ENCODE results near the gene ZC3H4. TPM values are rescaled to one million over a fixed set of nuclear protein-coding genes. Genes with fewer than 3 reads are reported as not detected.
A peak's percentile ranks its signal among the peaks of the same experiment; 100 is the strongest.

The ZC3H4 gene
- total RNA-seq, 1 experiment from 2014 or later: 105 TPM

DNA sequence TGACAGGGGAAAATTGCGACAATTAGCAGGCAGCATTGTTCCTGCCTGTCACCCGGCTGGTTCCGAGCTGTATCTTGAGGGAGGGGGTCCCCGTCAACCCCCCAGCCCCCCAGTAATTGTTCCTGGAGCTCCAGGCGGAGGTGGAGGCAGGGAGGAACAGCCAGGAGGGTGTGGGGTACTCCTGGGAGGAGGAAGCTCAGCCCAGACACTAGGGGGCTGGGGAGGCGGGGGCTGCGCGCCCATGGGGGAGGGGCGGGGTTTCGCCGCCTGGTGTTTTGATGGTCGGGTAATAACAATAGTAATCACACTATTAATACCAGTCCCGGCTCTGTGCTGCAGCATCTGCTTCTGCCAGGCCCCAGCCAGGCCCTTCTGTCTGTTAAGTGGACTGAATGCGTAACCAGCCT lies 85.4 kb downstream of the ZC3H4 start:
- H2BK120ac ChIP-seq (ENCODE audit: low read depth, low read length, poor library complexity, severe bottlenecking): no peak overlapping the region
- Mint-ChIP-seq H3K9me3 (no peaks in the 10 kb centered on the region), H3K4me1 (peaks cover 14 to 25% of the 10 kb centered on the region in 2 experiments), H3K4me3 (peak overlapping the region; percentile 10 to 43; a peak in 1 of 5 replicates), H3K27ac (no peak overlapping the region), H3K27me3 (ENCODE audit: low read depth) (peaks cover 77% of the 10 kb centered on the region), H3K36me3 (ENCODE audit: insufficient read depth in 1 of 3, low read depth in 3 of 3) (peaks cover 0 to 6% (median 4%) of the 10 kb centered on the region in 3 experiments; a peak in 3 of 7 replicates)
- no peak overlapping the region for H3K23ac ChIP-seq (ENCODE audit: insufficient read length, low read depth, low read length)
- no peak overlapping the region for H2BK12ac ChIP-seq (ENCODE audit: insufficient read length, low read depth, low read length)
- peaks cover 7% of the 10 kb centered on the region for H3K27me3 ChIP-seq (ENCODE audit: insufficient read depth, low read length)
- no peak overlapping the region for H3K9ac ChIP-seq (ENCODE audit: extremely low read depth, insufficient read length, low read length)
- no peaks in the 10 kb centered on the region for H4K20me1 ChIP-seq (ENCODE audit: control insufficient read depth, insufficient read depth, insufficient read length)
- no CpG with 5 or more reads among the region's 14 CpGs for WGBS (ENCODE audit: extremely low coverage, insufficient read length, low lambda C conversion rate)
- no peaks in the 10 kb centered on the region for H3K79me1 ChIP-seq (ENCODE audit: insufficient read depth, low read depth, low read length, poor library complexity, severe bottlenecking)
- H3K4me2 ChIP-seq (ENCODE audit: insufficient read depth, insufficient read length, low read length): no peak overlapping the region
- H3K14ac ChIP-seq (ENCODE audit: insufficient read depth, low read length): no peak overlapping the region
- no peak overlapping the region for H2BK15ac ChIP-seq (ENCODE audit: low read depth, low read length)
- H3K18ac ChIP-seq (ENCODE audit: insufficient read length, low read depth, low read length): no peak overlapping the region
- H3K4me1 ChIP-seq (ENCODE audit: insufficient read depth, low read length): peaks cover 2% of the 10 kb centered on the region; the same call in 1 of the 2 replicates
- H4K5ac ChIP-seq (ENCODE audit: insufficient read length, low read depth, low read length): no peak overlapping the region
- H2BK20ac ChIP-seq (ENCODE audit: low read depth, low read length, poor library complexity, severe bottlenecking): no peak overlapping the region
- no peaks in the 10 kb centered on the region for H3K9me3 ChIP-seq (ENCODE audit: control insufficient read depth, low read depth, low read length)
- H4K91ac ChIP-seq (ENCODE audit: insufficient read length, low read depth, low read length): no peak overlapping the region
- no peak overlapping the region for H3K56ac ChIP-seq (ENCODE audit: insufficient read length, low read depth, low read length)
- H2BK5ac ChIP-seq (ENCODE audit: insufficient read length, low read length): no peak overlapping the region
- no peak overlapping the region for H3T11ph ChIP-seq (ENCODE audit: low read length)
- H3K4ac ChIP-seq (ENCODE audit: low read depth, low read length): no peak overlapping the region
- H3K27ac ChIP-seq (ENCODE audit: insufficient read length, low read depth, low read length): no peak overlapping the region
- H2AK5ac ChIP-seq (ENCODE audit: insufficient read length, low read length): no peak overlapping the region
- H2AFZ ChIP-seq (ENCODE audit: low read length): no peak overlapping the region
- DNase-seq: peak; percentile 61
- no peak overlapping the region for H4K8ac ChIP-seq (replicated peaks; ENCODE audit: insufficient read length, low read depth, low read length)
- TF ChIP-seq, protein P1, sequence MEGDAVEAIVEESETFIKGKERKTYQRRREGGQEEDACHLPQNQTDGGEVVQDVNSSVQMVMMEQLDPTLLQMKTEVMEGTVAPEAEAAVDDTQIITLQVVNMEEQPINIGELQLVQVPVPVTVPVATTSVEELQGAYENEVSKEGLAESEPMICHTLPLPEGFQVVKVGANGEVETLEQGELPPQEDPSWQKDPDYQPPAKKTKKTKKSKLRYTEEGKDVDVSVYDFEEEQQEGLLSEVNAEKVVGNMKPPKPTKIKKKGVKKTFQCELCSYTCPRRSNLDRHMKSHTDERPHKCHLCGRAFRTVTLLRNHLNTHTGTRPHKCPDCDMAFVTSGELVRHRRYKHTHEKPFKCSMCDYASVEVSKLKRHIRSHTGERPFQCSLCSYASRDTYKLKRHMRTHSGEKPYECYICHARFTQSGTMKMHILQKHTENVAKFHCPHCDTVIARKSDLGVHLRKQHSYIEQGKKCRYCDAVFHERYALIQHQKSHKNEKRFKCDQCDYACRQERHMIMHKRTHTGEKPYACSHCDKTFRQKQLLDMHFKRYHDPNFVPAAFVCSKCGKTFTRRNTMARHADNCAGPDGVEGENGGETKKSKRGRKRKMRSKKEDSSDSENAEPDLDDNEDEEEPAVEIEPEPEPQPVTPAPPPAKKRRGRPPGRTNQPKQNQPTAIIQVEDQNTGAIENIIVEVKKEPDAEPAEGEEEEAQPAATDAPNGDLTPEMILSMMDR (conservative IDR thresholded peaks at IDR 0.05): peak; percentile 25; the same call in 1 of the 3 replicates
- H3K79me2 ChIP-seq (ENCODE audit: insufficient read depth, low read length): no peaks in the 10 kb centered on the region
- H3K23me2 ChIP-seq (ENCODE audit: insufficient read length, low read depth, low read length, poor library complexity, severe bottlenecking): peaks cover 5% of the 10 kb centered on the region

Data from H9 (cell line).